ENCODE data around the gene CASD1. TPM values are rescaled to one million over a fixed set of nuclear protein-coding genes. Genes with fewer than 3 reads are reported as not detected.

Gene CASD1
- total RNA-seq, 1 donor from 2014 or later, result 27.3 TPM

DNA sequence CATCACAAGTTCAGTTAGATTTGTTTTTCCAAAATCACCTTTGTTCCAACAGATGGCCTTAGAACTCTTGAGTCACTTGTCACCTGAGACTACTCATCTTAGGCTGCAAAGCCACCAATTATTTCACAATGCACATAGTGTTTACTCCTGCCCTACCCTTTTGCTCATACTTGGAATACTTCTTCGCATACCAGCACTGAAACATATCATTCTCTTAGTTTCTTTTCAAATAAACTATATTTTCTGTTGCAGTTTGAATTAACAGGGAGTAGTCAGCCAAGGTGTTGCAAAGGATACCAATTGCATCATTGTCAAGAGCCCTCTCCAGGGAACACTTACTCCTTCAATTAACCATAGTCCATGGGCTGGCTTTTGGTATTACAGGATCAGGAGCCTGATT is 71.0 kb downstream of the CASD1 start:
- no peak for DNase-seq (ENCODE audit: low spot score)

DNA sequence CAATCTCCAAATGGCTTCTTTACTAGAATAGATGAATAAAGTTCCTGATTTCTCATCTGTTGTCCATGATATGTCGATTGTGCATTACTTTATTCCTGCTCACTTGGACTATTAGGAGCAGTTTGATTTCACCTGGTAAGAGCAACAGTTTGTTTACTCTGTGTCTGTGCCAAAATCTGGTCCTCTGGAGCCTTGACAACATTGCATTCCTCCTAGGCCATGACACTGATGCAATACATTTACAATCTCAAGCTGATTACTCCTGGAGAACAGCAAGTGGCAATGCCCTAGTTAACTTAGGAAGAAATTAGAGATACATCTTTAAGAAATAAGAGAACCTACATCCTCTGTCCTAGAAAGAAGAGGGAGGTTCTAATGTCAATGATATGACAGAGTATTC is 74.5 kb downstream of the CASD1 start:
- no peak for DNase-seq (ENCODE audit: low spot score)

DNA sequence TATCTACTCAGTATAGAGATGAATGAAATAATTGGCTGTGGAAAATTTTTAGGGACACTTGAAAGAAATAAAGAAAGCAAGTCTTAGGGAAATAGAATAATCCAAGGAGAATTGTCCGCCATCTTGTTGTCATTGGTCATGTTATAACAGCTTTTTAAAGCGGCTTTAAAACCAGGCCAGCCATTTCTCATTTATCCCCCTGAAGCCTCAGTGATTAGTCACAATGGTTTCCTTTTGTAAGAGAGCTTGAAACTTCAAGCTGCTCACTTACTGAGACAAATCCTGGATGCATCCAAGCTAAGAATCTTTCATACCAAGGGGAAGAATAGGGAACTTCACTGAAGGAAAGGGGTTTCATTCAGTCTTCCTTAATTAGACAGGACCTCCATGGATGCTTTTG is 78.5 kb downstream of the CASD1 start:
- DNase-seq (ENCODE audit: low spot score), result no peak

DNA sequence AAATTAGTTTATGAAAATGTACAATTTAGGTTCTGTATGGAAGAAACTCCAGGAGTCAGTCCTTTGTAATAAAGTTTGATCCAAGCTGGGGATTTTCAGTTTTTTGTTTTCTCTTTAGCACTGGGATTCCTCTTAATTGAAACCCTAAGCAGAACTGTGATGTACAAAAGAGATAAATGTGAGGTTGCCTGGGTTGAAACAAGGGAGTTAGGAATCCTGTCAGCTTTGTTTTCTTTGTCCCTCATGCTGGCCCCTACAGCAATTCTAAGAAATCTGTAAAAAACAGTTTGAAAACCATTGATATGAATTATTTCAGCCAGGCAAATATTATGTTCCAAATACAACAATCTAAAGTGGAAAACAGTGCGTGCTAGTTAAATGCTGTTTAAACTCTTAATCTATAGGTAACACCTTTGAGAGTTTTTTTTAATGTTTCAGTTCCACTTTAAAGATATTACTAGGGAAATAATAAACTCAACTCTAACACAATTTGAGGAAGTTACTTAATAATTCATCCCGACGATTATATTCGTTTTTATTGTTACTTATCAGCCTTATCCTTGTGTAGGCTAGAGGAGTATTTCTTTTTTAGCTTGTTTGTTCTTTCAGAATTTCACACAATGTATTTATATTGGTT is 81.0 kb downstream of the CASD1 start:
- DNase-seq (ENCODE audit: low spot score), result no peak

DNA sequence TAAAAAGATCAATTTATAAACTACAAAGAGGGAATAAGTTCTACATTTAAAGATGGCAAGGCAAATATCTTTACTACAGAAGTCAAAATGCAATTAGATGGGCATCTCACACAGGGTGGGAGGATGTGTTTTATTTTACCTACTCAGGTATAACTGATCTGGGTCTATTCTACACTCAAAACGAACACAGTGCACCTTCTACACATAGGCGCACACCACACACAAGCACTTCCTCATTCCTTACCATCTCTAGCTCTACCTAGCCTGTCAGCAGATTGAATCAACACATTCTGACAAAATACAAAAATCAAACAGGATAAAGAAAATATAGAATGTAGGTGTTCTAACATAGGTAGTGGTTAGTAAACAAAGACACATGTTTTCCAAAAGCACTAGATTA is 81.6 kb downstream of the CASD1 start:
- DNase-seq (ENCODE audit: low spot score), result no peak

DNA sequence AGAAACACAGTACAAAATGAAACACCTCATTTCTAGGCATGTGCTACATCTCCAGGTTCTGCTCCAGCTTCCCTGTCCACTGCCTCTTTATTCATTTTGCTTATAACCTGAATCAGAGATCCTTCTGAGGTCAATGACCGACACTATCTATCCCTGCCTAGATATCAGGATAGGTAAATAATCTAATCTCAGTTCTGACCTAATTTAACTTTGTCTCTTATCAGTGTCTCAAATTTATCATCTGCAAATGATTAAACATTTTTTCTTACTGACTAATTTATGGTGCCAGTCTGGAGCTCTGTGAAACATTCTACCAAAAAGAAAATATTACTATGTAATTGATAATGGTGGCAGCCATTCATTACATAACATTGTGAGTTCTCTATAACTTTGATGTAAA is 85.3 kb downstream of the CASD1 start:
- no peak for DNase-seq (ENCODE audit: low spot score)

DNA sequence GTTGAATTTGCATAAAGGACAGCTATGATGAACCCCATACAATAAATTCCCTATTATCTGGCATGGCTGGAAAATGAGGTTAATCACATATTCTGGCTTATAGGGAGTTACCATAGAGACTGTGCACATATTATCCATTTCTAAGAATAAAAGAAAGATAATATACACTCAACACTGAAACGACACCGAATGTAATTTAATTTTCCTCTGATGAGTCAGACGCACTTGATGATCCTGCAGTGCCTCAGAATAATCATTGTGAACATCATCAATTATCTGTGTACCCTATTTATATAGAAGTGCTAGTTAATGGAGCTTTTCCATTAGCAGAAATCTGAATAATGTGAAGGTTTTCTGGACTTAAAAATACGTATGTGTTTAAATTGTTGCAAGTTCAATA is 86.1 kb downstream of the CASD1 start:
- no peak for DNase-seq (ENCODE audit: low spot score)

DNA sequence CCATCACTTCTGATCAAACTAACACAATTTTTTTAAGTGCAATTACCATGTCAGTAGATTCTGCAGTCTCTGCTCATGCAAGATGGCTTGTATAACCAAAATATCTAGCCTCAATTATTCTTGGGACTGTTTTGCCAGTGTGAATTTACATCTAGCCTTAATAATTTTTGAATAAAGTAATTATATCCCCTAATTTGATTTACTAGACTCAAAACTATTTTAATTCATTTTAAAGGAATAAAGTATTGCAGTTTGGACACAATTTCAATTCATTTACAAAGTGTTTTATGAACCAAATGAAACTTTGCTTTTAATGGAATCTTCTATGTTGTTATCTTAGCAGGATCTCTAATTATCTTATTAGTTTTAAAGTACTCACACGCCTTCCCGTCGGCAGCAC is 90.7 kb downstream of the CASD1 start:
- DNase-seq (ENCODE audit: low spot score), result no peak

DNA sequence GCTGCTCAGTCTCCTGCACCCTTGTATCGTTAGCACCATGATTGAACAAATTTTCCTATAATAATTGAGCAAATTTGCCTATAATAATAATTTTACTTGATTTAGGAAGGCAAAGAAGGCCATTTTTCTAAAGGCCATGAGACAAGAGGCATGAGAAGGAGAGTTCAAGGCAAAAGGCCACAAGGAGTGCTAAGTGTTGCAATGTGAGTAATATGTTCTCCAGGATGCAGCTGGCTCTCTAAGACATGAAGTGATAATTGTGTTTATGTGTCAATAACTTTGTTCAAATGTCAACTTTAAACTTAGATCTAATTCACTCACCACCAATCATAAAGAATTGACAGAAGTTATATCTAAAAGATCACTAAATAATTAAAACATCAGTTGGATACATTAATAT is 92.6 kb downstream of the CASD1 start:
- no peak for DNase-seq (ENCODE audit: low spot score)

DNA sequence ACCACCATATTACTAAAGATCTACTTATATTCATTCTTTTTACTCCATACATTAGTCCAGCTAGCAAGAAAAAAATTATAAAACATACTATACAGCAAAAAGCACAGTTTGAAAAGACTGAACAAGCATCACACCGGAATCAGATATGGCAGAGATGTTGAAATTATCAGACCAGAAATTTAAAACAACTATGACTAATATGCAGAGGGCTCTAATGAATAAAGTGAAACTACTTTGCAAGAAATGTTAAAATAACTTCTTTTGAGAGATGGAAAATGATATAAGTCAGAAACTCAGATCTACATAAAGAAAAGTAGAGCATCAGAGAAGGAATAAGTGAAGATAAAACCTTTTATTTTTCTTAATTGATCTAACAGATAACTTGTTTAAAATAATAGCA is 95.4 kb downstream of the CASD1 start:
- no peak for DNase-seq (ENCODE audit: low spot score)

Other genes with a start within 250 kb of the CASD1 start
- 231 TPM for gene COL1A2, start 114.9 kb upstream of the CASD1 start, total RNA-seq
- 35.9 TPM for gene SGCE, start 146.3 kb downstream of the CASD1 start, total RNA-seq

Measured in ureter (tissue), 1 donor.